WI38 (cell line): ENCODE results near the gene IGFL3.
"Not testable (repeated sequence)": the region's sequence is repeated elsewhere in the genome, so short reads cannot be mapped to it uniquely, and the experiment has no call there.

Experiments used
- H3K4me3 ChIP-seq: 2 replicates; pipeline ENCODE4 v1.5.1; 2011; ENCODE audit warnings: low read depth, mild to moderate bottlenecking, control low read depth, low read length
- TF ChIP-seq, protein P1 (sequence below): IDR thresholded peaks from 2 replicates; pipeline ENCODE4 v1.5.1; 2012; ENCODE audit warnings: low read depth, mild to moderate bottlenecking, control low read depth, low read length

The IGFL3 gene

DNA sequence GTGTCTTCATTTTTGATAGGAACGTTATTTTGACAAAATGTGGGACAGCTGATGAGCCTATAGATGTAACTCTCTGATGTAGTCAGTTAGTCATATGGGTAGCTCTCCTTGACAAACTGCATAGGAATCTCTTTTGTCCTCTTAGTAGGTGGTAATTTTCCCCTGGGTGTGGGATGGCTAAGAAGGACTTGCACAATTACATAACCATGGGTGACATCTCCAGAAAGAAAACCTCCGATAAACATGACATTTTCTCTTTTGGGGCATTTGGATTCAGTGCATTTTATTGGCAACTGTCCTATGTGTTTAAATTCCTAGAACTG, 41.8 kb downstream of the IGFL3 start:
- TF ChIP-seq, protein P1, sequence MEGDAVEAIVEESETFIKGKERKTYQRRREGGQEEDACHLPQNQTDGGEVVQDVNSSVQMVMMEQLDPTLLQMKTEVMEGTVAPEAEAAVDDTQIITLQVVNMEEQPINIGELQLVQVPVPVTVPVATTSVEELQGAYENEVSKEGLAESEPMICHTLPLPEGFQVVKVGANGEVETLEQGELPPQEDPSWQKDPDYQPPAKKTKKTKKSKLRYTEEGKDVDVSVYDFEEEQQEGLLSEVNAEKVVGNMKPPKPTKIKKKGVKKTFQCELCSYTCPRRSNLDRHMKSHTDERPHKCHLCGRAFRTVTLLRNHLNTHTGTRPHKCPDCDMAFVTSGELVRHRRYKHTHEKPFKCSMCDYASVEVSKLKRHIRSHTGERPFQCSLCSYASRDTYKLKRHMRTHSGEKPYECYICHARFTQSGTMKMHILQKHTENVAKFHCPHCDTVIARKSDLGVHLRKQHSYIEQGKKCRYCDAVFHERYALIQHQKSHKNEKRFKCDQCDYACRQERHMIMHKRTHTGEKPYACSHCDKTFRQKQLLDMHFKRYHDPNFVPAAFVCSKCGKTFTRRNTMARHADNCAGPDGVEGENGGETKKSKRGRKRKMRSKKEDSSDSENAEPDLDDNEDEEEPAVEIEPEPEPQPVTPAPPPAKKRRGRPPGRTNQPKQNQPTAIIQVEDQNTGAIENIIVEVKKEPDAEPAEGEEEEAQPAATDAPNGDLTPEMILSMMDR: no peak
- H3K4me3 ChIP-seq: no peak overlapping the region

DNA sequence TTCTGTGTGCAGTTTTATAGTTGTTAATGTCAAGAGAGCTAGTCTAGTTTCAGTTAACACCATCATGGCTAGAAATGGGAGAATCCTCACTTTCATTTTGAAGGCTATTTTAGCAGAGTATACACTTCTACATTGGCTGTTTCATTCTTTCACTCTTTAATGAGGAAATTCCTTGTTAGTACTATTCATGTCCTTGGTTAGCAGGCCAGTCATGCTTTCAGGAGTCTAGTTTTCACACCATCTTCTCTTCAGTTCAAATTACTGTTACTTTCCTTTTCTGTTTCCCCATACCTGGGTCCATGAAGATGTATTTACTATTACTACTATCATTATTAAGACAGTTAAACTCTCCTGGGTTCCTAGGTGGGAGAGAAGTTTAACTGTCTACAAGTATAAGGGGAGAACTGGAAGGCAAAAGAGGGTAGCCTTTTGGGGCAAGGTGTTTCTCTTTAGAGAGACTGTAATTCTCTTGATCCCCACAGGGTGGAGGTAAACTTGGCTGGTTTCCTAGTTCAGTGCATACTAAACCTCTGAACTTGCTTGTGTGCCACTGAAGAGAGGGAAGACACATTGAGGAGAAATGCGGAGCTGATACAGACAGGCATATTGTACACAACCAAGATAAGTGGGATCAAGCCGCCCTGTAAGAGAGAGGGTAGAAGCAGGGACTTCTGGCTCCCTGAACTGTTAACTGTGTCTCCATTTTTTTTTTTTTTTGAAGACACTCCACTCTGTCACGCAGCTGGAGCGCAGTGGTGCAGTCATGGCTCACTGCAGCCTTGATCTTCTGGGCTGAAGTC, 42.4 kb downstream of the IGFL3 start:
- H3K4me3 ChIP-seq: no peak overlapping the region
- TF ChIP-seq, protein P1: peak; percentile 42; the same call in 1 of the 2 replicates

DNA sequence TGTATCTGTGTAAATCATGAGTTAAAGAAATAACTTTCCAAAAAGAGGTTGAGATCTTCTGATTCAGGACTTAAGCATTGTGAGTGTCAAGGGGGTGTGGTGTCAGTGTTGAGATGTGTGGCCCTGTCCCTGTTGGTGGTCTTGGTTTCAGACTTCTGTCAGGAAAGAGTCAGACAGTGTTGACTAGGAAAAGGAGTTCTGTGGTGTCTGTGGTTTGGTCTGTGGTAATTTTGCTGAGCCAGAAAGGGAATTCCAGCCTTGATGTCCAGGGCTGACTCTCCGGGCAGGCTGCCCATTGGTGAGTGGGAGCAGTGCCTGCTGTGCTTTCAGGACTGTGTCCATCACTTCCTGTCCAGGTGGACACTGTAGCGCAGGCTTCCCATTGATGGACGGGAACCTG, 43.9 kb downstream of the IGFL3 start:
- no peak overlapping the region for H3K4me3 ChIP-seq
- TF ChIP-seq, protein P1: no peak

DNA sequence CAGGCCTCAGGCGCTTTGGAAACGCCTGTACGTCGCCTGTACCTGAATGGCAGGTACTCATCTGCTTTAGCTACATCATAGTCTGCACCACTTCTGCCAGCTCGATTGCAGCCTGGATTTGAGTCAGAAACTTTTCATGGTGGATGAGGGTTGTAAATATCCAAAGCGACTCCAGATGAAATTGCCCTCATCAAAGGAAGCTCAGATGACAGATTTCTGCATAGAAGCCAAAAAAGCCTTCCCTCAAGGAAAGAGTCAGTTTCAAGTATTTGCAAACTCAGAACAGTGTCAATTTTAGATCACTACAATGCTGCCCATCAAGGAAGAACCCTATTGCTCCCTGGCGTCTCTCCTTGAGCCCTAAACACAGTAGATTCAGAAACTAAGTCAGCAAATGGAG, 44.9 kb downstream of the IGFL3 start:
- TF ChIP-seq, protein P1: no peak
- H3K4me3 ChIP-seq: no peak overlapping the region

DNA sequence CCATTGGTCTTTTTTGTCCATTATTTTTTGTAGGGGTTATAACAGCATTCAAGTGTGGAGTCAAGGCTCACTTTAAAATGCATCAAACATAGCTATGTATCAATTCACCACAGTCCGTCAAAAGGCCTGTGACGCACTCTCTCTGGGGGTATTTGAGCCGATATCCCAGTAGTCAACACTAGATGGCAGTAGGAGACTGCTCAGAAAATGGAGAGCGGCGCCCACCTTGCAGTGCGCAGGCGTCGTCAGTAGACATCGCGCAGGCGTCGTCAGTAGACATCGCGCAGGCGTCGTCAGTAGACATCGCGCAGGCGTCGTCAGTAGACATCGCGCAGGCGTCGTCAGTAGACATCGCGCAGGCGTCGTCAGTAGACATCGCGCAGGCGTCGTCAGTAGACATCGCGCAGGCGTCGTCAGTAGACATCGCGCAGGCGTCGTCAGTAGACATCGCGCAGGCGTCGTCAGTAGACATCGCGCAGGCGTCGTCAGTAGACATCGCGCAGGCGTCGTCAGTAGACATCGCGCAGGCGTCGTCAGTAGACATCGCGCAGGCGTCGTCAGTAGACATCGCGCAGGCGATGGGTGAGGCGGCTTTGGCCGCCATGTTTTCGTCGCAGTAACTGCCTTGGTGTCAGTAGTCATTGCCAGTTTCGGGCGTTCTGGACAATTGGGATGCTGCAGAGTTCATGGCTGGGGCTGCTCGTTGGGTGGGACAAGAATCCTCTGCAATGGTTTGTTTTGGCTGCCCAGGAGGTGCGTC, 45.7 kb downstream of the IGFL3 start:
- TF ChIP-seq, protein P1: peak; percentile 20; the same call in 1 of the 2 replicates

DNA sequence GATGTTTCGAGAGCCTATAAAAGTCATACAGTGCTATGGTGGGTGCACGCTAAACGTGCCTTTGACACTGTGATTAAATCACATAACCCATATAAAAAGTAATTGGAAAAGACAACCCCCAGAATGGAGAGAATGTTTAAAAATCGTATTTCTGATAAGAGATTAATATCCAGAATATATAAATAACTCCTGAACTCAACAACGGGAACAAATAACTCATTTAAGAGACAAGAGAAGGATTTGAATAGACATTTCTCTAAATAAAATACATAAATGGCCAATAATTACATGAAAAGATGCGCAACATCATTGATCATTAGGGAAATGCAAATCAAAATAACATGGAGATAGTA, 46.7 kb downstream of the IGFL3 start:
- TF ChIP-seq, protein P1: no peak

More for the DNA sequence above, 45.7 kb downstream of the IGFL3 start:
- not testable (repeated sequence) for H3K4me3 ChIP-seq

More for the DNA sequence above, 46.7 kb downstream of the IGFL3 start:
- H3K4me3 ChIP-seq: no peak overlapping the region
